Measurements from ENCODE around the gene HNRNPLL. TPM values are rescaled to one million over a fixed set of nuclear protein-coding genes. Genes with fewer than 3 reads are reported as not detected.

HNRNPLL gene
- total RNA-seq, 2 donors from 2014 or later = 54.5 to 88.4 TPM

- Mint-ChIP-seq H3K9me3 (no peaks in the 10 kb centered on the region), H3K27ac (no peak overlapping the region), H3K36me3 (peaks cover 4% of the 10 kb centered on the region), H3K4me3 (no peak overlapping the region), H3K27me3 (no peaks in the 10 kb centered on the region), H3K4me1 (ENCODE audit: low read depth in 2 of 2) (peaks cover 4 to 11% of the 10 kb centered on the region in 2 donors)
- ATAC-seq (no peak), DNase-seq (ENCODE audit: low spot score) (no peak)
Observed at GRCh38 chr2:38572167-38572566, 30.6 kb downstream of the HNRNPLL start.

GRCh38 chr2:38571193-38571592 lies 31.5 kb downstream of the HNRNPLL start:
- H3K4me1 Mint-ChIP-seq (ENCODE audit: low read depth in 2 of 2) = peaks cover 4 to 11% of the 10 kb centered on the region in 2 donors
- ATAC-seq (no peak), DNase-seq (ENCODE audit: low spot score) (no peak)
- H3K27me3 Mint-ChIP-seq = no peaks in the 10 kb centered on the region
- no peaks in the 10 kb centered on the region for H3K9me3 Mint-ChIP-seq
- no peak overlapping the region for H3K4me3 Mint-ChIP-seq
- peaks cover 4% of the 10 kb centered on the region for H3K36me3 Mint-ChIP-seq
- H3K27ac Mint-ChIP-seq = no peak overlapping the region

- no peak overlapping the region for H3K27ac Mint-ChIP-seq
- ATAC-seq (no peak), DNase-seq (ENCODE audit: low spot score) (no peak)
- no peaks in the 10 kb centered on the region for H3K27me3 Mint-ChIP-seq
- peaks cover 4 to 6% of the 10 kb centered on the region in 2 donors for H3K4me1 Mint-ChIP-seq (ENCODE audit: low read depth in 2 of 2)
- H3K36me3 Mint-ChIP-seq = peaks cover 4% of the 10 kb centered on the region
- H3K4me3 Mint-ChIP-seq = no peak overlapping the region
- no peaks in the 10 kb centered on the region for H3K9me3 Mint-ChIP-seq
Observed at GRCh38 chr2:38568724-38569436, 33.8 kb downstream of the HNRNPLL start.

GRCh38 chr2:38565333-38565732 lies 37.4 kb downstream of the HNRNPLL start:
- ATAC-seq (no peak), DNase-seq (ENCODE audit: low spot score) (no peak)
- Mint-ChIP-seq H3K9me3 (no peaks in the 10 kb centered on the region), H3K4me3 (no peak overlapping the region), H3K27me3 (no peaks in the 10 kb centered on the region), H3K27ac (no peak overlapping the region), H3K36me3 (peaks cover 11% of the 10 kb centered on the region), H3K4me1 (ENCODE audit: low read depth in 2 of 2) (no peaks in the 10 kb centered on the region)

- Mint-ChIP-seq H3K27ac (no peak overlapping the region), H3K4me1 (ENCODE audit: low read depth in 2 of 2) (no peaks in the 10 kb centered on the region), H3K36me3 (peaks cover 7% of the 10 kb centered on the region), H3K27me3 (no peaks in the 10 kb centered on the region), H3K9me3 (no peaks in the 10 kb centered on the region), H3K4me3 (no peak overlapping the region)
- ATAC-seq (no peak), DNase-seq (ENCODE audit: low spot score) (no peak)
Observed at GRCh38 chr2:38561691-38562090, 41.0 kb downstream of the HNRNPLL start.

GRCh38 chr2:38560092-38560491 lies 42.6 kb downstream of the HNRNPLL start:
- H3K27ac Mint-ChIP-seq = no peak overlapping the region
- no peaks in the 10 kb centered on the region for H3K27me3 Mint-ChIP-seq
- H3K36me3 Mint-ChIP-seq = peaks cover 7% of the 10 kb centered on the region
- DNase-seq (ENCODE audit: low spot score) (no peak), ATAC-seq (no peak)
- H3K4me1 Mint-ChIP-seq (ENCODE audit: low read depth in 2 of 2) = no peaks in the 10 kb centered on the region
- no peaks in the 10 kb centered on the region for H3K9me3 Mint-ChIP-seq
- no peak overlapping the region for H3K4me3 Mint-ChIP-seq

GRCh38 chr2:38557981-38558380 lies 44.7 kb downstream of the HNRNPLL start:
- peaks cover 0 to 2% of the 10 kb centered on the region in 2 donors for H3K27me3 Mint-ChIP-seq
- ATAC-seq (no peak), DNase-seq (ENCODE audit: low spot score) (no peak)
- no peak overlapping the region for H3K27ac Mint-ChIP-seq
- no peaks in the 10 kb centered on the region for H3K4me1 Mint-ChIP-seq (ENCODE audit: low read depth in 2 of 2)
- H3K9me3 Mint-ChIP-seq = no peaks in the 10 kb centered on the region
- no peak overlapping the region for H3K4me3 Mint-ChIP-seq
- H3K36me3 Mint-ChIP-seq = peaks cover 7% of the 10 kb centered on the region

- Mint-ChIP-seq H3K27ac (no peak overlapping the region), H3K4me1 (ENCODE audit: low read depth in 2 of 2) (peaks cover 0 to 4% of the 10 kb centered on the region in 2 donors), H3K9me3 (no peaks in the 10 kb centered on the region), H3K27me3 (peaks cover 0 to 5% of the 10 kb centered on the region in 2 donors), H3K4me3 (no peak overlapping the region), H3K36me3 (peaks cover 6% of the 10 kb centered on the region)
- ATAC-seq (no peak), DNase-seq (ENCODE audit: low spot score) (no peak)
Observed at GRCh38 chr2:38557217-38557616, 45.5 kb downstream of the HNRNPLL start.

GRCh38 chr2:38556006-38556801 lies 46.5 kb downstream of the HNRNPLL start:
- DNase-seq (ENCODE audit: low spot score) (no peak), ATAC-seq (no peak)
- Mint-ChIP-seq H3K9me3 (no peaks in the 10 kb centered on the region), H3K4me3 (no peak overlapping the region), H3K27me3 (peaks cover 0 to 5% of the 10 kb centered on the region in 2 donors), H3K36me3 (no peaks in the 10 kb centered on the region), H3K27ac (no peak overlapping the region), H3K4me1 (ENCODE audit: low read depth in 2 of 2) (peaks cover 0 to 5% of the 10 kb centered on the region in 2 donors)

GRCh38 chr2:38554973-38555595 lies 47.6 kb downstream of the HNRNPLL start:
- H3K36me3 Mint-ChIP-seq = no peaks in the 10 kb centered on the region
- peaks cover 0 to 5% of the 10 kb centered on the region in 2 donors for H3K27me3 Mint-ChIP-seq
- H3K4me1 Mint-ChIP-seq (ENCODE audit: low read depth in 2 of 2) = peaks cover 0 to 5% of the 10 kb centered on the region in 2 donors
- no peak for ATAC-seq
- no peaks in the 10 kb centered on the region for H3K9me3 Mint-ChIP-seq
- H3K27ac Mint-ChIP-seq = no peak overlapping the region
- no peak overlapping the region for H3K4me3 Mint-ChIP-seq
- DNase-seq (ENCODE audit: low spot score) = no peak

- ATAC-seq (no peak), DNase-seq (ENCODE audit: low spot score) (no peak)
- H3K4me3 Mint-ChIP-seq = no peak overlapping the region
- H3K27ac Mint-ChIP-seq = no peak overlapping the region
- no peaks in the 10 kb centered on the region for H3K36me3 Mint-ChIP-seq
- no peaks in the 10 kb centered on the region for H3K9me3 Mint-ChIP-seq
- peaks cover 0 to 5% of the 10 kb centered on the region in 2 donors for H3K4me1 Mint-ChIP-seq (ENCODE audit: low read depth in 2 of 2)
- H3K27me3 Mint-ChIP-seq = peaks cover 0 to 5% of the 10 kb centered on the region in 2 donors
Observed at GRCh38 chr2:38553554-38553953, 49.2 kb downstream of the HNRNPLL start.

GRCh38 chr2:38552259-38552658 lies 50.5 kb downstream of the HNRNPLL start:
- Mint-ChIP-seq H3K9me3 (no peaks in the 10 kb centered on the region), H3K27me3 (peaks cover 0 to 5% of the 10 kb centered on the region in 2 donors), H3K27ac (no peak overlapping the region), H3K4me1 (ENCODE audit: low read depth in 2 of 2) (peaks cover 0 to 5% of the 10 kb centered on the region in 2 donors), H3K4me3 (no peak overlapping the region), H3K36me3 (no peaks in the 10 kb centered on the region)
- ATAC-seq (no peak), DNase-seq (ENCODE audit: low spot score) (no peak)

- no peak for ATAC-seq
- H3K27me3 Mint-ChIP-seq = peaks cover 0 to 6% of the 10 kb centered on the region in 2 donors
- peaks cover 0 to 5% of the 10 kb centered on the region in 2 donors for H3K4me1 Mint-ChIP-seq (ENCODE audit: low read depth in 2 of 2)
- DNase-seq (ENCODE audit: low spot score) = no peak
- no peaks in the 10 kb centered on the region for H3K36me3 Mint-ChIP-seq
- H3K9me3 Mint-ChIP-seq = no peaks in the 10 kb centered on the region
- H3K27ac Mint-ChIP-seq = no peak overlapping the region
- no peak overlapping the region for H3K4me3 Mint-ChIP-seq
Observed at GRCh38 chr2:38551746-38552145, 51.0 kb downstream of the HNRNPLL start.

- ATAC-seq (no peak), DNase-seq (ENCODE audit: low spot score) (no peak)
- Mint-ChIP-seq H3K36me3 (no peaks in the 10 kb centered on the region), H3K9me3 (no peaks in the 10 kb centered on the region), H3K4me3 (no peak overlapping the region), H3K27ac (no peak overlapping the region), H3K4me1 (ENCODE audit: low read depth in 2 of 2) (peaks cover 0 to 5% of the 10 kb centered on the region in 2 donors), H3K27me3 (peaks cover 0 to 7% of the 10 kb centered on the region in 2 donors)
Observed at GRCh38 chr2:38551171-38551570, 51.6 kb downstream of the HNRNPLL start.
